Stimulated activated naive CD8-positive, alpha-beta T cell treated with anti-CD3 and anti-CD28 coated beads, Interleukin-15, amount 100 ng/mL, for 72 hours (primary cell): ENCODE data around the gene FANCL.
A peak's percentile ranks its signal among the peaks of the same experiment; 100 is the strongest.
"Not testable (repeated sequence)": the region's sequence is repeated elsewhere in the genome, so short reads cannot be mapped to it uniquely, and the experiment has no call there.

ENCODE experiments used
- ATAC-seq: fragments of 150-1000 bp; cut with Tn5 transposase; 2 replicates; pipeline ENCODE4 v1.10.0; 2021; ENCODE audit warnings: mild to moderate bottlenecking, moderate library complexity
- DNase-seq, 2 donors: peaks; one replicate each; pipeline ENCODE4 v3.0.0; 2021 to 2022
- H3K27ac Mint-ChIP-seq, 2 donors: one replicate each; pipeline ENCODE4 v1.8.0; 2022; ENCODE audit warnings: mild to moderate bottlenecking in 2 of 2, mixed read lengths in 2 of 2, moderate library complexity in 2 of 2
- H3K27me3 Mint-ChIP-seq: one replicate; pipeline ENCODE4 v1.8.0; 2022; ENCODE audit warnings: mixed read lengths
- H3K4me1 Mint-ChIP-seq: one replicate; pipeline ENCODE4 v1.8.0; 2022; ENCODE audit warnings: mild to moderate bottlenecking, mixed read lengths
- H3K4me3 Mint-ChIP-seq, 2 donors: one replicate each; pipeline ENCODE4 v1.8.0; 2022; ENCODE audit warnings: mild to moderate bottlenecking in 2 of 2, mixed read lengths in 2 of 2, moderate library complexity in 1 of 2
- H3K9me3 Mint-ChIP-seq, 2 donors: one replicate each; pipeline ENCODE4 v1.8.0; 2022; ENCODE audit warnings: mixed read lengths in 2 of 2

The FANCL gene

GRCh38 chr2:58137856-58138255 lies 103.3 kb downstream of the FANCL start:
- Mint-ChIP-seq H3K4me1 (no peaks in the 10 kb centered on the region), H3K4me3 (no peak overlapping the region), H3K27ac (no peak overlapping the region), H3K27me3 (no peaks in the 10 kb centered on the region), H3K9me3 (no peaks in the 10 kb centered on the region)
- ATAC-seq, result no peak
- no peak for DNase-seq

GRCh38 chr2:58137221-58137620 lies 103.9 kb downstream of the FANCL start:
- H3K4me1 Mint-ChIP-seq, result no peaks in the 10 kb centered on the region
- ATAC-seq (no peak), DNase-seq (no peak)
- H3K9me3 Mint-ChIP-seq, result no peaks in the 10 kb centered on the region
- H3K4me3 Mint-ChIP-seq, result no peak overlapping the region
- no peaks in the 10 kb centered on the region for H3K27me3 Mint-ChIP-seq
- no peak overlapping the region for H3K27ac Mint-ChIP-seq

- no peak overlapping the region for H3K4me3 Mint-ChIP-seq
- no peaks in the 10 kb centered on the region for H3K9me3 Mint-ChIP-seq
- DNase-seq, result no peak
- no peak for ATAC-seq
- H3K4me1 Mint-ChIP-seq, result no peaks in the 10 kb centered on the region
- no peak overlapping the region for H3K27ac Mint-ChIP-seq
- H3K27me3 Mint-ChIP-seq, result no peaks in the 10 kb centered on the region
Observed at GRCh38 chr2:58135861-58136260, 105.3 kb downstream of the FANCL start.

GRCh38 chr2:58133395-58133794 lies 107.7 kb downstream of the FANCL start:
- Mint-ChIP-seq H3K27me3 (no peaks in the 10 kb centered on the region), H3K9me3 (no peaks in the 10 kb centered on the region), H3K4me3 (no peak overlapping the region), H3K4me1 (no peaks in the 10 kb centered on the region), H3K27ac (no peak overlapping the region)
- ATAC-seq (no peak), DNase-seq (no peak)

GRCh38 chr2:58131191-58132011 lies 109.7 kb downstream of the FANCL start:
- Mint-ChIP-seq H3K9me3 (no peaks in the 10 kb centered on the region), H3K4me1 (no peaks in the 10 kb centered on the region), H3K27ac (no peak overlapping the region), H3K4me3 (no peak overlapping the region), H3K27me3 (no peaks in the 10 kb centered on the region)
- no peak for DNase-seq
- ATAC-seq, result no peak

GRCh38 chr2:58130238-58130637 lies 110.9 kb downstream of the FANCL start:
- Mint-ChIP-seq H3K27ac (no peak overlapping the region), H3K4me1 (no peaks in the 10 kb centered on the region), H3K27me3 (no peaks in the 10 kb centered on the region), H3K4me3 (no peak overlapping the region), H3K9me3 (no peaks in the 10 kb centered on the region)
- ATAC-seq (no peak), DNase-seq (no peak)

GRCh38 chr2:58127111-58127510 lies 114.0 kb downstream of the FANCL start:
- Mint-ChIP-seq H3K27me3 (no peaks in the 10 kb centered on the region), H3K4me3 (no peak overlapping the region), H3K27ac (no peak overlapping the region), H3K9me3 (no peaks in the 10 kb centered on the region), H3K4me1 (no peaks in the 10 kb centered on the region)
- no peak for DNase-seq
- ATAC-seq, result no peak

- Mint-ChIP-seq H3K27me3 (no peaks in the 10 kb centered on the region), H3K27ac (no peak overlapping the region), H3K9me3 (no peaks in the 10 kb centered on the region), H3K4me3 (no peak overlapping the region), H3K4me1 (no peaks in the 10 kb centered on the region)
- ATAC-seq (no peak), DNase-seq (no peak)
Observed at GRCh38 chr2:58122540-58122939, 118.6 kb downstream of the FANCL start.

GRCh38 chr2:58122040-58122439 lies 119.1 kb downstream of the FANCL start:
- DNase-seq, result no peak
- Mint-ChIP-seq H3K27me3 (no peaks in the 10 kb centered on the region), H3K9me3 (no peaks in the 10 kb centered on the region), H3K4me3 (no peak overlapping the region), H3K4me1 (no peaks in the 10 kb centered on the region), H3K27ac (no peak overlapping the region)
- no peak for ATAC-seq

GRCh38 chr2:58120626-58121229 lies 120.4 kb downstream of the FANCL start:
- no peaks in the 10 kb centered on the region for H3K27me3 Mint-ChIP-seq
- H3K9me3 Mint-ChIP-seq, result no peaks in the 10 kb centered on the region
- peak overlapping the region in 1 of 2 donors; percentile 15 for H3K27ac Mint-ChIP-seq
- H3K4me3 Mint-ChIP-seq, result no peak overlapping the region
- no peaks in the 10 kb centered on the region for H3K4me1 Mint-ChIP-seq
- DNase-seq, result no peak
- no peak for ATAC-seq

GRCh38 chr2:58113563-58113962 lies 127.6 kb downstream of the FANCL start:
- not testable (repeated sequence) for DNase-seq, H3K9me3 Mint-ChIP-seq, H3K27me3 Mint-ChIP-seq, H3K4me1 Mint-ChIP-seq, H3K4me3 Mint-ChIP-seq, ATAC-seq
- H3K27ac Mint-ChIP-seq, result peak overlapping the region in 1 of 2 donors; percentile 19

GRCh38 chr2:58110765-58111164 lies 130.4 kb downstream of the FANCL start:
- DNase-seq (no peak), ATAC-seq (no peak)
- peaks cover 11% of the 10 kb centered on the region for H3K4me1 Mint-ChIP-seq
- no peak overlapping the region for H3K4me3 Mint-ChIP-seq
- peak overlapping the region in 1 of 2 donors; percentile 90 for H3K27ac Mint-ChIP-seq
- H3K9me3 Mint-ChIP-seq, result no peaks in the 10 kb centered on the region
- no peaks in the 10 kb centered on the region for H3K27me3 Mint-ChIP-seq

- Mint-ChIP-seq H3K27me3 (no peaks in the 10 kb centered on the region), H3K9me3 (no peaks in the 10 kb centered on the region), H3K4me1 (peaks cover 11% of the 10 kb centered on the region), H3K4me3 (no peak overlapping the region), H3K27ac (no peak overlapping the region)
- ATAC-seq (no peak), DNase-seq (no peak)
Observed at GRCh38 chr2:58109481-58109880, 131.6 kb downstream of the FANCL start.
